COLO668 (cell line): ENCODE measurements around the gene HAUS6.
A peak's percentile ranks its signal among the peaks of the same experiment; 100 is the strongest.
"Not testable (repeated sequence)": the region's sequence is repeated elsewhere in the genome, so short reads cannot be mapped to it uniquely, and the experiment has no call there.

ENCODE experiments used
- DNase-seq: peaks from one replicate; lab custom pipeline; 2025; ENCODE audit not compliant: unreplicated experiment; lab: John Stamatoyannopoulos, UW

HAUS6 gene

GRCh38 chr9:19116107-19116790, 13.5 kb upstream of the HAUS6 start:
- DNase-seq: no peak

GRCh38 chr9:19114680-19115270, 12.1 kb upstream of the HAUS6 start:
- DNase-seq: no peak

GRCh38 chr9:19113964-19114679, 11.4 kb upstream of the HAUS6 start:
- DNase-seq: no peak

GRCh38 chr9:19113064-19113611, 10.4 kb upstream of the HAUS6 start:
- DNase-seq: not testable (repeated sequence)

- DNase-seq: no peak
These were observed 5.3 kb upstream of the HAUS6 start for GRCh38 chr9:19108038-19108437.

- no peak for DNase-seq
These were observed 2.0 kb upstream of the HAUS6 start for GRCh38 chr9:19104515-19105282.

GRCh38 chr9:19102181-19102630, 498 bp downstream of the HAUS6 start:
- peak; percentile 33 for DNase-seq

GRCh38 chr9:19101203-19101602, 1.5 kb downstream of the HAUS6 start:
- DNase-seq: no peak

- DNase-seq: not testable (repeated sequence)
These were observed 5.3 kb downstream of the HAUS6 start for GRCh38 chr9:19097431-19097830.

GRCh38 chr9:19087106-19088000, 15.4 kb downstream of the HAUS6 start:
- DNase-seq: no peak

GRCh38 chr9:19085295-19085694, 17.4 kb downstream of the HAUS6 start:
- DNase-seq: no peak

- no peak for DNase-seq
These were observed 27.9 kb downstream of the HAUS6 start for GRCh38 chr9:19074836-19075235.

- DNase-seq: no peak
These were observed 28.5 kb downstream of the HAUS6 start for GRCh38 chr9:19074229-19074628.

GRCh38 chr9:19057033-19057432, 45.7 kb downstream of the HAUS6 start:
- no peak for DNase-seq

- no peak for DNase-seq
These were observed 51.8 kb downstream of the HAUS6 start for GRCh38 chr9:19050637-19051591.

GRCh38 chr9:19049917-19050636, 52.6 kb downstream of the HAUS6 start:
- DNase-seq: peak; percentile 35

- DNase-seq: peak; percentile 97
These were observed 53.5 kb downstream of the HAUS6 start, which contains the start of gene RRAGA for GRCh38 chr9:19048966-19049916. TSS of gene RRAGA (plus strand) at chr9:19049427. CDS start at chr9:19049660, 233 bp downstream.
